Measurements from ENCODE around the gene SRRT. TPM values are rescaled to one million over a fixed set of nuclear protein-coding genes. Genes with fewer than 3 reads are reported as not detected.
A peak's percentile ranks its signal among the peaks of the same experiment; 100 is the strongest.
"Not testable (repeated sequence)": the region's sequence is repeated elsewhere in the genome, so short reads cannot be mapped to it uniquely, and the experiment has no call there.

The SRRT gene
- total and polyA plus RNA-seq, 4 experiments from 2014 or later: 37.8 to 272 (median 175) TPM

GRCh38 chr7:100899432-100899831, 24.5 kb downstream of the SRRT start:
- CTCF ChIA-PET (ENCODE audit: partially characterized antibody): interaction anchor here (2.9 kb wide), 1 partner anchor 160 kb away, joined by 18 read pairs; no protein-coding TSS in a partner anchor
- intact Hi-C loops (cut with micrococcal nuclease): loop anchor here (10.0 kb wide), 1 partner anchor 385 kb away; no protein-coding TSS in a partner anchor
- H3K27me3 Mint-ChIP-seq: peaks cover 24 to 25% of the 10 kb centered on the region in 2 donors

GRCh38 chr7:100900978-100901377, 26.1 kb downstream of the SRRT start:
- H3K27ac ChIP-seq (ENCODE audit: low read depth, low read length): no peak overlapping the region

More at GRCh38 chr7:100899432-100899831, 24.5 kb downstream of the SRRT start:
- no peaks in the 10 kb centered on the region for H3K9me3 ChIP-seq (ENCODE audit: control insufficient read depth in 1 of 2, low read length in 2 of 2)
- H3K36me3 Mint-ChIP-seq: no peaks in the 10 kb centered on the region
- H3K36me3 ChIP-seq (ENCODE audit: insufficient read depth, low read length): no peaks in the 10 kb centered on the region
- H3K27me3 ChIP-seq (ENCODE audit: insufficient read depth, low read length): peaks cover 15% of the 10 kb centered on the region
- H3K27ac Mint-ChIP-seq: peak overlapping the region in 1 of 7 donors; percentile 21
- peaks cover 6 to 20% (median 7%) of the 10 kb centered on the region in 4 donors for H3K4me1 Mint-ChIP-seq
- no peak overlapping the region for H3K4me3 ChIP-seq (ENCODE audit: low read length in 2 of 2)
- no peak overlapping the region for H3K27ac ChIP-seq (ENCODE audit: low read depth, low read length)
- peaks cover 19% of the 10 kb centered on the region for H3K4me1 ChIP-seq (ENCODE audit: insufficient read depth, low read length)
- H3K4me3 Mint-ChIP-seq: no peak overlapping the region
- POLR2A ChIA-PET (ENCODE audit: partially characterized antibody): no interaction called here
- peaks cover 0 to 2% (median 0%) of the 10 kb centered on the region in 8 donors for H3K9me3 Mint-ChIP-seq
- DNase-seq: no peak

GRCh38 chr7:100901921-100902332, 27.0 kb downstream of the SRRT start:
- no peaks in the 10 kb centered on the region for H3K27me3 ChIP-seq (ENCODE audit: insufficient read depth, low read length)
- DNase-seq: no peak
- no peak overlapping the region for H3K27ac ChIP-seq (ENCODE audit: low read depth, low read length)
- no peak overlapping the region for H3K27ac Mint-ChIP-seq
- H3K4me1 Mint-ChIP-seq: peaks cover 0 to 11% (median under 1%) of the 10 kb centered on the region in 4 donors
- ChIA-PET POLR2A (ENCODE audit: partially characterized antibody) (no interaction called here), CTCF (ENCODE audit: partially characterized antibody) (interaction anchor here (1.1 kb wide), 1 partner anchor 172 kb away, joined by 3 read pairs; no protein-coding TSS in a partner anchor)
- peaks cover 3% of the 10 kb centered on the region for H3K4me1 ChIP-seq (ENCODE audit: insufficient read depth, low read length)
- H3K27me3 Mint-ChIP-seq: peaks cover 18% of the 10 kb centered on the region in 2 donors
- peaks cover 0 to 2% (median 0%) of the 10 kb centered on the region in 8 donors for H3K9me3 Mint-ChIP-seq
- H3K36me3 ChIP-seq (ENCODE audit: insufficient read depth, low read length): no peaks in the 10 kb centered on the region
- H3K36me3 Mint-ChIP-seq: no peaks in the 10 kb centered on the region
- intact Hi-C loops (cut with micrococcal nuclease): no loop called here
- no peaks in the 10 kb centered on the region for H3K9me3 ChIP-seq (ENCODE audit: control insufficient read depth in 1 of 2, low read length in 2 of 2)
- no peak overlapping the region for H3K4me3 ChIP-seq (ENCODE audit: low read length in 2 of 2)
- H3K4me3 Mint-ChIP-seq: no peak overlapping the region

More at GRCh38 chr7:100900978-100901377, 26.1 kb downstream of the SRRT start:
- Histone ChIP-seq H3K4me3 (ENCODE audit: low read length in 2 of 2) (no peak overlapping the region), H3K36me3 (ENCODE audit: insufficient read depth, low read length) (no peaks in the 10 kb centered on the region), H3K27me3 (ENCODE audit: insufficient read depth, low read length) (peaks cover 7% of the 10 kb centered on the region), H3K9me3 (ENCODE audit: control insufficient read depth in 1 of 2, low read length in 2 of 2) (no peaks in the 10 kb centered on the region), H3K4me1 (ENCODE audit: insufficient read depth, low read length) (peaks cover 10% of the 10 kb centered on the region)
- Mint-ChIP-seq H3K36me3 (no peaks in the 10 kb centered on the region), H3K9me3 (peaks cover 0 to 2% (median 0%) of the 10 kb centered on the region in 8 donors), H3K27ac (no peak overlapping the region), H3K27me3 (peaks cover 22 to 23% of the 10 kb centered on the region in 2 donors), H3K4me3 (no peak overlapping the region), H3K4me1 (peaks cover 5 to 17% (median 5%) of the 10 kb centered on the region in 4 donors)
- POLR2A ChIA-PET (ENCODE audit: partially characterized antibody): no interaction called here
- no peak for DNase-seq
- intact Hi-C loops (cut with micrococcal nuclease): no loop called here
- CTCF ChIA-PET (ENCODE audit: partially characterized antibody): interaction anchor here (0.7 to 1.1 kb wide), 4 partner anchors 158 to 523 kb away, joined by 3 to 4 read pairs (median 3); no protein-coding TSS in a partner anchor

GRCh38 chr7:100902638-100903037, 27.7 kb downstream of the SRRT start:
- peaks cover 14 to 15% of the 10 kb centered on the region in 2 donors for H3K27me3 Mint-ChIP-seq
- intact Hi-C loops (cut with micrococcal nuclease): no loop called here

GRCh38 chr7:100908512-100908911, 33.6 kb downstream of the SRRT start:
- Histone ChIP-seq H3K9me3 (ENCODE audit: control insufficient read depth in 1 of 2, low read length in 2 of 2) (no peaks in the 10 kb centered on the region), H3K4me3 (ENCODE audit: low read length in 2 of 2) (no peak overlapping the region), H3K27me3 (ENCODE audit: insufficient read depth, low read length) (no peaks in the 10 kb centered on the region), H3K36me3 (ENCODE audit: insufficient read depth, low read length) (no peaks in the 10 kb centered on the region), H3K27ac (ENCODE audit: low read depth, low read length) (no peak overlapping the region), H3K4me1 (ENCODE audit: insufficient read depth, low read length) (no peaks in the 10 kb centered on the region)
- intact Hi-C loops (cut with micrococcal nuclease): no loop called here
- Mint-ChIP-seq H3K9me3 (no peaks in the 10 kb centered on the region), H3K4me3 (no peak overlapping the region), H3K27me3 (peaks cover 2 to 4% of the 10 kb centered on the region in 2 donors), H3K4me1 (no peaks in the 10 kb centered on the region), H3K36me3 (no peaks in the 10 kb centered on the region), H3K27ac (no peak overlapping the region)
- CTCF ChIA-PET (ENCODE audit: partially characterized antibody): no interaction called here
- POLR2A ChIA-PET (ENCODE audit: partially characterized antibody): no interaction called here
- no peak for DNase-seq

More at GRCh38 chr7:100902638-100903037, 27.7 kb downstream of the SRRT start:
- POLR2A ChIA-PET (ENCODE audit: partially characterized antibody): no interaction called here
- Mint-ChIP-seq H3K27ac (no peak overlapping the region), H3K4me1 (peaks cover 0 to 6% (median 0%) of the 10 kb centered on the region in 4 donors), H3K4me3 (no peak overlapping the region), H3K36me3 (no peaks in the 10 kb centered on the region), H3K9me3 (peaks cover 0 to 2% (median 0%) of the 10 kb centered on the region in 8 donors)
- H3K27ac ChIP-seq (ENCODE audit: low read depth, low read length): no peak overlapping the region
- CTCF ChIA-PET (ENCODE audit: partially characterized antibody): interaction anchor here (3.2 kb wide), 1 partner anchor 156 kb away, joined by 11 read pairs; no protein-coding TSS in a partner anchor
- no peaks in the 10 kb centered on the region for H3K9me3 ChIP-seq (ENCODE audit: control insufficient read depth in 1 of 2, low read length in 2 of 2)
- H3K4me1 ChIP-seq (ENCODE audit: insufficient read depth, low read length): no peaks in the 10 kb centered on the region
- no peak for DNase-seq
- no peaks in the 10 kb centered on the region for H3K36me3 ChIP-seq (ENCODE audit: insufficient read depth, low read length)
- H3K27me3 ChIP-seq (ENCODE audit: insufficient read depth, low read length): no peaks in the 10 kb centered on the region
- no peak overlapping the region for H3K4me3 ChIP-seq (ENCODE audit: low read length in 2 of 2)

GRCh38 chr7:100910443-100910842, 35.5 kb downstream of the SRRT start:
- POLR2A ChIA-PET (ENCODE audit: partially characterized antibody); H3K9me3 Mint-ChIP-seq; intact Hi-C loops (cut with micrococcal nuclease); H3K9me3 ChIP-seq (ENCODE audit: control insufficient read depth in 1 of 2, low read length in 2 of 2); H3K27ac Mint-ChIP-seq; H3K4me1 ChIP-seq (ENCODE audit: insufficient read depth, low read length); DNase-seq; H3K4me1 Mint-ChIP-seq; H3K27ac ChIP-seq (ENCODE audit: low read depth, low read length); H3K36me3 Mint-ChIP-seq; H3K36me3 ChIP-seq (ENCODE audit: insufficient read depth, low read length); H3K27me3 Mint-ChIP-seq; H3K27me3 ChIP-seq (ENCODE audit: insufficient read depth, low read length); H3K4me3 Mint-ChIP-seq; H3K4me3 ChIP-seq (ENCODE audit: low read length in 2 of 2): not testable (repeated sequence)
- CTCF ChIA-PET (ENCODE audit: partially characterized antibody): interaction anchor here (0.7 kb wide), 2 partner anchors 175 to 415 kb away, joined by 3 read pairs; partner anchors contain the start of gene TRIM56

- H3K27ac ChIP-seq (ENCODE audit: low read depth, low read length): no peak overlapping the region
- H3K9me3 ChIP-seq (ENCODE audit: control insufficient read depth in 1 of 2, low read length in 2 of 2): no peaks in the 10 kb centered on the region
- POLR2A ChIA-PET (ENCODE audit: partially characterized antibody): no interaction called here
- Mint-ChIP-seq H3K27ac (no peak overlapping the region), H3K36me3 (no peaks in the 10 kb centered on the region), H3K9me3 (no peaks in the 10 kb centered on the region), H3K4me3 (no peak overlapping the region), H3K4me1 (no peaks in the 10 kb centered on the region), H3K27me3 (peaks cover 4% of the 10 kb centered on the region in 2 donors)
- intact Hi-C loops (cut with micrococcal nuclease): no loop called here
- DNase-seq: no peak
- CTCF ChIA-PET (ENCODE audit: partially characterized antibody): interaction anchor here (0.7 kb wide), 1 partner anchor 995 kb away, joined by 3 read pairs; no protein-coding TSS in a partner anchor
- H3K4me3 ChIP-seq (ENCODE audit: low read length in 2 of 2): no peak overlapping the region
- no peaks in the 10 kb centered on the region for H3K27me3 ChIP-seq (ENCODE audit: insufficient read depth, low read length)
- H3K4me1 ChIP-seq (ENCODE audit: insufficient read depth, low read length): no peaks in the 10 kb centered on the region
- no peaks in the 10 kb centered on the region for H3K36me3 ChIP-seq (ENCODE audit: insufficient read depth, low read length)
These were observed 36.6 kb downstream of the SRRT start for GRCh38 chr7:100911484-100911883.
